PFSK-1 (cell line): ENCODE measurements around the gene SIGLEC7.

Source experiments
- FOXP2 ChIP-seq: optimal IDR thresholded peaks from 2 replicates; pipeline ENCODE3; 2011; ENCODE audit warnings: borderline replicate concordance, control low read depth, inconsistent platforms; ENCODE audit not compliant: insufficient read depth; ENCODE audit errors: extremely low read length, extremely low read depth
- POLR2AphosphoS5 ChIP-seq: IDR thresholded peaks from 2 replicates; pipeline ENCODE4 v1.6.1; 2012; ENCODE audit warnings: low read depth, mild to moderate bottlenecking, control low read depth, low read length, moderate library complexity
- SIN3A ChIP-seq: IDR thresholded peaks from 2 replicates; pipeline ENCODE4 v1.6.1; 2012; ENCODE audit warnings: mild to moderate bottlenecking, low read length, moderate library complexity, borderline replicate concordance; ENCODE audit not compliant: insufficient read depth
- TAF1 ChIP-seq: IDR thresholded peaks from 2 replicates; pipeline ENCODE4 v1.6.1; 2012; ENCODE audit warnings: low read length, control low read depth, borderline replicate concordance; ENCODE audit not compliant: insufficient read depth
- TF ChIP-seq, protein P1 (sequence below), 2 experiments: IDR thresholded peaks; 2 replicates each; pipeline versions ENCODE4 v1.6.1 to v1.8.0; 2011 to 2012; ENCODE audit warnings: low read depth in 2 of 2, low read length in 2 of 2, control low read depth in 1 of 2, inconsistent platforms in 1 of 2, mild to moderate bottlenecking in 1 of 2, moderate library complexity in 1 of 2; ENCODE audit not compliant: insufficient read depth in 1 of 2

The SIGLEC7 gene

GRCh38 chr19:51097166-51097738 lies 44.8 kb upstream of the SIGLEC7 start:
- no peak for TF ChIP-seq POLR2AphosphoS5
- TF ChIP-seq TAF1, result no peak
- TF ChIP-seq, protein P1, sequence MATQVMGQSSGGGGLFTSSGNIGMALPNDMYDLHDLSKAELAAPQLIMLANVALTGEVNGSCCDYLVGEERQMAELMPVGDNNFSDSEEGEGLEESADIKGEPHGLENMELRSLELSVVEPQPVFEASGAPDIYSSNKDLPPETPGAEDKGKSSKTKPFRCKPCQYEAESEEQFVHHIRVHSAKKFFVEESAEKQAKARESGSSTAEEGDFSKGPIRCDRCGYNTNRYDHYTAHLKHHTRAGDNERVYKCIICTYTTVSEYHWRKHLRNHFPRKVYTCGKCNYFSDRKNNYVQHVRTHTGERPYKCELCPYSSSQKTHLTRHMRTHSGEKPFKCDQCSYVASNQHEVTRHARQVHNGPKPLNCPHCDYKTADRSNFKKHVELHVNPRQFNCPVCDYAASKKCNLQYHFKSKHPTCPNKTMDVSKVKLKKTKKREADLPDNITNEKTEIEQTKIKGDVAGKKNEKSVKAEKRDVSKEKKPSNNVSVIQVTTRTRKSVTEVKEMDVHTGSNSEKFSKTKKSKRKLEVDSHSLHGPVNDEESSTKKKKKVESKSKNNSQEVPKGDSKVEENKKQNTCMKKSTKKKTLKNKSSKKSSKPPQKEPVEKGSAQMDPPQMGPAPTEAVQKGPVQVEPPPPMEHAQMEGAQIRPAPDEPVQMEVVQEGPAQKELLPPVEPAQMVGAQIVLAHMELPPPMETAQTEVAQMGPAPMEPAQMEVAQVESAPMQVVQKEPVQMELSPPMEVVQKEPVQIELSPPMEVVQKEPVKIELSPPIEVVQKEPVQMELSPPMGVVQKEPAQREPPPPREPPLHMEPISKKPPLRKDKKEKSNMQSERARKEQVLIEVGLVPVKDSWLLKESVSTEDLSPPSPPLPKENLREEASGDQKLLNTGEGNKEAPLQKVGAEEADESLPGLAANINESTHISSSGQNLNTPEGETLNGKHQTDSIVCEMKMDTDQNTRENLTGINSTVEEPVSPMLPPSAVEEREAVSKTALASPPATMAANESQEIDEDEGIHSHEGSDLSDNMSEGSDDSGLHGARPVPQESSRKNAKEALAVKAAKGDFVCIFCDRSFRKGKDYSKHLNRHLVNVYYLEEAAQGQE (IDR thresholded peaks at IDR 0.05; ENCODE audit: insufficient read depth in 1 of 2, low read depth in 2 of 2, low read length in 2 of 2), result no peak
- TF ChIP-seq FOXP2, result no peak
- TF ChIP-seq SIN3A, result no peak

DNA sequence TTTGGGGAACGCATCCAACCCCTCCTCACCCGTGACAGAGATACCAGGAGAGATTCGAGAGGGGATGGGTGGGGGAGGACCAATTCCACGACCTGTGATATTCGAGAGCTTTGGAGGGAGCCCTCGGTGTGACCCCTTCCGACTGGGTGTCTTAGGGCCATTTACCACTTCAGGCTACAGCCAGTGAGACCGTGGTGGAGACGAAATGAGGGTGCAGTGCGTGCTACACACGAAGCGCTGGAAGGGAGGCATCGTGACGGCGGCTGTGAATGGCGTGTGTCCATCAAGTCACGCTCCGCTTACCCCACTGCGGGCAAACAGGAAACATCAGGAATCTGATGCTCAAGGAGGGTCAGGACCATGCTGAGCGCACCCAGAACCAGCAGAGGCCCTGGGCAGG lies 44.3 kb upstream of the SIGLEC7 start:
- TF ChIP-seq TAF1 (no peak), FOXP2 (no peak), SIN3A (no peak), POLR2AphosphoS5 (no peak)
- TF ChIP-seq, protein P1 (IDR thresholded peaks at IDR 0.05; ENCODE audit: insufficient read depth in 1 of 2, low read depth in 2 of 2, low read length in 2 of 2), result no peak

DNA sequence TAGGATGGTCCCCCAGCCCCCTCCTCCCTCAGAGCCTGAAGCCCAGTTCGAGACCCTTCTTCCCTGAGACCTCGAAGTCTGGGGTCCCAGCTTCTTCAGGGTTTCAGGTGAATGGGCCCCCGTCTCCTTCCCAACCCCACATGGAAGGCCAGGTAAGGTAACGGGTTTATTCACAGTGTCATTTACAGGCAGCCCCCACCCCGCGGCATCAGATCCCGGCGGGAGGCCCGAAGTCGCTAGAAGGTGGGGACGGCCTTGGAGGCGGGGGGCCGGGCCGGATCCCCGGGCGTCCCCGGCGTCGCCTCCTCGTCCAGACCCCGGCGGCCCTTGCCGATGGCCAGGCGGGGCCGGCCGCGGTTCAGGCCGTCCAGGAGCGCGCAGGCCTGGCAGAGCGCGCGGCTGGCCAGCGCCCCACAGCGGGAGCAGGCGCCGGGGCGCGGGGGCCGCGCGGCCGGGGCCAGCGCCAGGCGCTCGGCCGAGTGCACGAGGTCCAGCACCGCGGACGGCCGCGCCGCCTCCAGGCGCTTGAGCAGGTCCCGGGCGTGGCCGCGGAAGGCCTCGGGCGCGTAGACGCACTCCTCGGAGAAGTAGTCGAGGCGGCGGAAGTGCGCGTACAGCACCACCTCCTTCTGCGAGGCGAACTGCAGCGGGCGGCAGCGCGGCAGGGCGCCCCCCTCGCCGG lies 43.6 kb upstream of the SIGLEC7 start:
- TF ChIP-seq, protein P1 (IDR thresholded peaks at IDR 0.05; ENCODE audit: insufficient read depth in 1 of 2, low read depth in 2 of 2, low read length in 2 of 2), result no peak
- no peak for TF ChIP-seq TAF1
- TF ChIP-seq SIN3A, result no peak
- no peak for TF ChIP-seq POLR2AphosphoS5
- no peak for TF ChIP-seq FOXP2

GRCh38 chr19:51099047-51099382 lies 43.1 kb upstream of the SIGLEC7 start:
- no peak for TF ChIP-seq SIN3A

- TF ChIP-seq POLR2AphosphoS5, result no peak
- no peak for TF ChIP-seq FOXP2
- TF ChIP-seq SIN3A, result no peak
- TF ChIP-seq, protein P1 (IDR thresholded peaks at IDR 0.05; ENCODE audit: insufficient read depth in 1 of 2, low read depth in 2 of 2, low read length in 2 of 2), result no peak
- TF ChIP-seq TAF1, result no peak
These were observed 41.5 kb upstream of the SIGLEC7 start for GRCh38 chr19:51100601-51101000.
